GM11168 (cell line): ENCODE data around the gene C5orf47.

Experiments used
- in situ Hi-C: fragments of 300-500 bp; cut with MboI; formaldehyde crosslinking; loops from one replicate; pipeline ENCODE4 v1.12.0; 2022; ENCODE audit warnings: low sequenced_read_pairs; ENCODE audit not compliant: unreplicated experiment

Gene C5orf47

GRCh38 chr5:174022384-174023095 is 33.6 kb downstream of the C5orf47 start:
- in situ Hi-C loops: no loop called here

GRCh38 chr5:174030286-174030685 is 41.3 kb downstream of the C5orf47 start:
- in situ Hi-C loops: no loop called here

- in situ Hi-C loops: loop anchor here (5.0 kb wide), 1 partner anchor 273 kb away; no protein-coding TSS in a partner anchor
These were observed 55.7 kb downstream of the C5orf47 start for GRCh38 chr5:174044466-174045254.

- in situ Hi-C loops: loop anchor here (5.0 kb wide), 1 partner anchor 272 kb away; no protein-coding TSS in a partner anchor
These were observed 56.6 kb downstream of the C5orf47 start, which contains the start of gene NSG2 for GRCh38 chr5:174045470-174046025. Gene NSG2 (plus strand): TSS chr5:174045706. CDS start chr5:174046756, 1,050 bp downstream.

GRCh38 chr5:174046558-174046957 is 57.6 kb downstream of the C5orf47 start:
- in situ Hi-C loops: loop anchor here (5.0 kb wide), 1 partner anchor 271 kb away; no protein-coding TSS in a partner anchor

- in situ Hi-C loops: loop anchor here (5.0 kb wide), 1 partner anchor 270 kb away; no protein-coding TSS in a partner anchor
These were observed 58.6 kb downstream of the C5orf47 start for GRCh38 chr5:174047472-174048099.

- in situ Hi-C loops: no loop called here
These were observed 63.7 kb downstream of the C5orf47 start for GRCh38 chr5:174052636-174053035.

- in situ Hi-C loops: no loop called here
These were observed 64.9 kb downstream of the C5orf47 start for GRCh38 chr5:174053905-174054304.
